OCI-LY7 (cell line): ENCODE results near the gene ANKRD17.
"Not testable (repeated sequence)": the region's sequence is repeated elsewhere in the genome, so short reads cannot be mapped to it uniquely, and the experiment has no call there.

Experiments used
- EZH2phosphoT487 ChIP-seq: fragments of 200-600 bp; sonication (generic); IDR thresholded peaks from 2 replicates; pipeline ENCODE4 v1.6.1; 2018; ENCODE audit warnings: low read depth, borderline replicate concordance, mild to moderate bottlenecking, mixed run types, antibody characterized with exemption, low read length, moderate library complexity, mixed read lengths
- TF ChIP-seq, protein P1 (sequence below): fragments of 200-600 bp; sonication (generic); conservative IDR thresholded peaks from 2 replicates; pipeline ENCODE4 v1.5.1; 2014; ENCODE audit warnings: mild to moderate bottlenecking, antibody characterized with exemption, low read length, moderate library complexity, mixed read lengths

DNA sequence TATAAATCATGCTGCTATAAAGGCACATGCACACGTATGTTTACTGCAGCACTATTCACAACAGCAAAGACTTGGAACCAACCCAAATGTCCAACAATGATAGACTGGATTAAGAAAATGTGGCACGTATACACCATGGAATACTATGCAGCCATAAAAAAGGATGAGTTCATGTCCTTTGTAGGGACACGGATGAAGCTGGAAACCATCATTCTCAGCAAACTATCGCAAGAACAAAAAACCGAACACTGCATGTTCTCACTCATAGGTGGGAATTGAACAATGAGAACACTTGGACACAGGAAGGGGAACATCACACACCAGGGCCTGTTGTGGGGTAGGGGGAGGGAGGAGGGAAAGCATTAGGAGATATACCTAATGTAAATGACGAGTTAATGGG lies 29.8 kb downstream of the ANKRD17 start:
- TF ChIP-seq, protein P1, sequence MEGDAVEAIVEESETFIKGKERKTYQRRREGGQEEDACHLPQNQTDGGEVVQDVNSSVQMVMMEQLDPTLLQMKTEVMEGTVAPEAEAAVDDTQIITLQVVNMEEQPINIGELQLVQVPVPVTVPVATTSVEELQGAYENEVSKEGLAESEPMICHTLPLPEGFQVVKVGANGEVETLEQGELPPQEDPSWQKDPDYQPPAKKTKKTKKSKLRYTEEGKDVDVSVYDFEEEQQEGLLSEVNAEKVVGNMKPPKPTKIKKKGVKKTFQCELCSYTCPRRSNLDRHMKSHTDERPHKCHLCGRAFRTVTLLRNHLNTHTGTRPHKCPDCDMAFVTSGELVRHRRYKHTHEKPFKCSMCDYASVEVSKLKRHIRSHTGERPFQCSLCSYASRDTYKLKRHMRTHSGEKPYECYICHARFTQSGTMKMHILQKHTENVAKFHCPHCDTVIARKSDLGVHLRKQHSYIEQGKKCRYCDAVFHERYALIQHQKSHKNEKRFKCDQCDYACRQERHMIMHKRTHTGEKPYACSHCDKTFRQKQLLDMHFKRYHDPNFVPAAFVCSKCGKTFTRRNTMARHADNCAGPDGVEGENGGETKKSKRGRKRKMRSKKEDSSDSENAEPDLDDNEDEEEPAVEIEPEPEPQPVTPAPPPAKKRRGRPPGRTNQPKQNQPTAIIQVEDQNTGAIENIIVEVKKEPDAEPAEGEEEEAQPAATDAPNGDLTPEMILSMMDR: not testable (repeated sequence)
- not testable (repeated sequence) for TF ChIP-seq EZH2phosphoT487
